CD1c-positive myeloid dendritic cell (primary cell): Measurements from ENCODE around the gene HEATR5A.
"Not testable (repeated sequence)": the region's sequence is repeated elsewhere in the genome, so short reads cannot be mapped to it uniquely, and the experiment has no call there.

Source experiments
- DNase-seq: peaks from one replicate; pipeline ENCODE4 v3.0.0-alpha.2; 2016; ENCODE audit errors: extremely low spot score

Gene HEATR5A

DNA sequence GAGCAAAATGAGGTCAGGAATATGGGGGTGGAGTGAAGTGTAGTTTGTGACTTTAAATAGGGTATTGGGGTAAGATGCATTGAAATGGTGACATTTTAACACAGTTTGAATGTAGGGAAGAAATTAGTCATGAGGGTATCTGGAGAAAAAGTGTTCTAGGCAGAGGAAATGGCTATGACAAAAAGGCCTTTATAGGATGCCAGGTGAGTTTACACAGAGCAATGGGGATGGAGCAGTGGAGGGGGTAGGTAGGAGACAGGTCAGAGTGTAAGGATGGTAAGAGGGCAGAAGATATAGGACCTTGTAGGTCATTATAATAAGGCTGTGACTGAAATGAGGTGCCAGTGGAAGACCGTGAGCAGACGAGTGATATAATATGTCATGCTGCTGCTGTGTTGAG lies 30.4 kb downstream of the HEATR5A start:
- DNase-seq, result no peak

DNA sequence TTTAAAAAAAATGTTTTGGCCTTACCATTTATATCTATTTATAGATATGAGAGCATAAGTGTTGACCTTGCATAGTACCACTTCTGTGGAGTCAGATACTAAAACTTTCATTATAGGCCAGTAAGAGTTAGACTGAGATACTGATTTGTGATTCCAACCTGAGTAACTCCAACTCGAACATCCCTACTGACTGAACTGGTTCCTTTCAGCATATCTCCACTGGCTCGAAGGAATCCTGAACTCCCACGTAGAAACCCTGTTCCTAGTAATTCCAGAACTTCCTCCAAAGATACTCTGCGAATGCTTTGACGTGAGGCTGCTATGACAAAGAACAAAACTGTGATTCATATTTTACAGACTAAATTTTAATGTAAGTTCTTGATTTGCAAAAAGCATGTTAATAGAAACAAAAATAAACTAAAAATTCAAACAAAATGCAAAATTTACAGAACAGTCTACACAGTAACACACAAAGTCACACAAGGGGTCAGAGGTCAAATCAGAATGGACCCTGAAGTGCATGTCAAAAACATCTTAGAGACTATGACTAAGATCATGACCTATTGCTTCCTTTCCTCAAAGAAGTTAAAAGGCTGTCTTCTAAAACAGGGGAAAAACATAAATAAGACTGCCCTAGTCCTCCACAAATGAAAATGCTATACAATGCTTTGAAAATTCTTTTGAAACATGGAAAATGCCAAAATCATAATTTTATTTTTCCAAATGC lies 31.5 kb downstream of the HEATR5A start:
- DNase-seq, result peak; percentile 81

DNA sequence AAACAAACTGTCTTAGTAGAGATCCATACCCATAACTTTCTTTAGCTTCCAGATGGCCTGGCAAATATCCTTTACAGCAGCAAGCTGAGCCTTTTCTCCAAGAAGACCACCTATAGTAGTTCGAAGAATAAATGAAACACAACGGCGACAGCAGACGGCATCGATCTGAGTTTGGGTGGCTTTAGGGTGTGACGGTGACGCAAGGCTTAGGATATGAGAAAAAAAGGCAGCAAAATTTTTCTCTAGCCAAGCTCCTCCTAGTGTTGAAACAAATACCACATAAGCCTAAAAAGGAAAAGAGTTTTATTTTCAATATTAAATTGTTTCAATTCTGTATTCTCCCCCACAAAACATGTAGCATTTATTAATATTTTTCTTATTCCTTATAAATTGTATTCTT lies 33.3 kb downstream of the HEATR5A start:
- DNase-seq, result no peak

DNA sequence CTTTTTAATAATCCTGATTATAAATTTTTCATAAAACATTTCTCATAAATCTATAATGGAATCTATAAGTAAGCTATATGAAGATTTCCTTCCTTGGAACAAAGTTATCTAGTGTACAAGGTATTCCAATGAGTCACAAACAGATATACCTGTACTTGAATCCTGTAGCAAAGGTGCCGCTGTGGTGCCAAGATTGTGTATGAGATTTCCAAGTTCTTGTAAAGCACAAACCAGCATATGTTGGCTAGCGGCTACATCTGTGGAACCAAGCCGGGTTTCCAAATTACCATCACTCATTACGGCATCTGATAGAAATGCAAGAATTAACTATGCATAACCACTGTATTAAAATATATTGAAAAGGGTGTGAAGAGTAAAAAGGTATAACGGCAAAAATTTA lies 34.1 kb downstream of the HEATR5A start:
- DNase-seq, result no peak

DNA sequence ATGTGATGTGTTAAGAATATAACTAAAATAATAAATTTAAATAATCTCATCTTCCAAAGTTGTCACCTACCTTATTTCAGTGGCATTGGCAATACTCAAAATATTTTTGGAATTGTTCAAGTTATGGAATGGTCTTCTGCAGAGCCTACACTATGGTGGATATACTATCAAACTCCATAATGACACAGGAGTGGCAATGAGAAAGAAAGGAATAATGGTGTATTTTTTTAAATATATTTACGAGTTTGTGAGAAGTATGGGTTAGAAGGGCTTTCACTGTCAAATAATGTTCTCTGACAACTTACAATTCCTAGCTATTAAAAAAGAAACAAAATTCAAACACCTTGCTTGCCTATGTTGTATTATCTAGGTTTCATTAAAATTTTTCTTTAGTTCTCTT lies 38.1 kb downstream of the HEATR5A start:
- no peak for DNase-seq

DNA sequence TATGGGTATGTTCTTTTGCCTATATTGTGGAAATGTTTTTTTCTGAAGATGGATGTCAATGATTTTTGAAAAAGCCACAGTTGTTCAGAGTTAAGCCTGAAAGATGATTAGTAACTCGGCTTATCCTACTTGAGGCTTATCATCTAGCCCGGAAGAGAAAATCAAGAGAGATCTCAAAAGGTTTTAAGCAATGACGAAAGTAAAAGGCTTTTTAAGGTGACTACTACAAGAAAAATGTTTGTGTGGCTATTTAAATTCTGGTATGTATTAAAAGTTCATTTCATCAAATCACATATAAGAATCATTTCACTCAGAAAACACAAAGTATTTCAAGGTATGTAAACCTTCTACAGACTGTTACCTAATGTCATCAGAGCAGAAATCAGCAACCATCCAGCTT lies 40.2 kb downstream of the HEATR5A start:
- DNase-seq, result no peak

DNA sequence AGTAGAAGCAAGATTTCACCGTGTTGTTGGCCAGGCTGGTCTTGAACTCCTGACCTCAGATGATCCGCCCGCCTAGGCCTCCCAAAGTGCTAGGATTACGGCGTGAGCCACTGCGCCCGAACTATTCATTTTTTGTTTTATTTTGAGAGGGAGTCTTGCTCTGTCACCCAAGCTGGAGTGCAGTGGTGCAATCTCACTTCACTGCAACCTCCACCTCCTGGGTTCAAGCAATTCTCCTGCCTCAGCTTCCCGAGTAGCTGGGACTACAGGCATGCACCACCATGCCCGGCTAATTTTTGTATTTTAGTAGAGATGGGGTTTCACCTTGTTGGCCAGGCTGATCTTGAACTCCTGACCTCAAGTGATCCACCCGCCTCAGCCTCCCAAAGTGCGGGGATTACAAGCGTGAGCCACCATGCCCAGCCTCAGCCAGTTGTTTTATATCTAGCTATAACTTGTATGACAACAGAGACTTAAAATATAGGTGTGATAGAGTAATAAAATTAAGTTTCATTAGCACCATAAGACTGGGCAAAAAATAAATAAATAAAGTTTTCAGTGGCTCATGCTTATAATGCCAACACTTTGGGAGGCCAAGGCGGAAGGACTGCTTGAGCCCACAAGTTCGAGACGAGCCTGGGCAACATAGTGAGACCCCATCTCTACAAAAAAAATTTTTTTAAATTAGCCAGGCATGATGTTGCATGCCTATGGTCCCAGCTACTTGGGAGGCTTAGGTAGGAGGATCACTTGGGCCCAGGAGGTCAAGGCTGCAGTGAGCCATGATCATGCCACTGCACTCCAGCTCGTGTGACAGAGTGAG lies 41.0 kb downstream of the HEATR5A start:
- not testable (repeated sequence) for DNase-seq

DNA sequence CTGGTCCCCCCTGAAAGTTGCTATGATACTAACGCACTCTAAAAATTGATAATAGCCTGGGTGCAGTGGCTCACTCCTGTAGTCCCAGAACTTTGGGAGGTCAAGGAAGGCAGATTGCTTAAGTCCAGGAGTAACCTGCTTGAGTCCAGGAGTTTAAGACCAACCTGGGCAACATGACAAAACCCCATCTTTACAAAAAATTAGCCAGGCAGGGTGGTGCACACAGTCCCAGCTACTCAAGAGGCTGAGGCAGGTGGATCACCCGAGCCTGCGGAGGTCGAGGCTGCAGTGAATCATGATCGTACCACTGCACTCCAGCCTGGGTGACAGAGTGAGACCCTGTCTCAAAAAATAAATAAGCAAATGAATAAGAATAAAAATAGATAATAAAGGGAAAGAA lies 42.9 kb downstream of the HEATR5A start:
- DNase-seq, result no peak

DNA sequence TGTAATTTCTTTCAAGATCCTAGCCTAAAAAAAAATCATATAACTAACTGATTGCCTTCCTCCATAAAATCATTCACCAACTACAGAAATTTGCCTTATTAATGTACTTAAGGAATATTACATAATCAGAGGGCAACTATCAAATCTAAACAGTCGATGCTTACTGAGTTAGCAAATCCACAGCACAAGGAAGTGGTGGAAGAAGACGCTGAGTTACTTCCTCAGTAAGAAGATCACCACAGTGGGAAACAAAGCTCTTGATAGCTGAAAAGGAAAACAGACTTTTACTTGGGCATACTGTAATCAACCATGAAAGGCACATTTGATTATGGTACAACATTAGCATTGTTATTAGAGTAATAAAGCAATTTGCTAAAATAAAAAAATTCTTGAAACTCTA lies 48.7 kb downstream of the HEATR5A start:
- DNase-seq, result peak; percentile 20

DNA sequence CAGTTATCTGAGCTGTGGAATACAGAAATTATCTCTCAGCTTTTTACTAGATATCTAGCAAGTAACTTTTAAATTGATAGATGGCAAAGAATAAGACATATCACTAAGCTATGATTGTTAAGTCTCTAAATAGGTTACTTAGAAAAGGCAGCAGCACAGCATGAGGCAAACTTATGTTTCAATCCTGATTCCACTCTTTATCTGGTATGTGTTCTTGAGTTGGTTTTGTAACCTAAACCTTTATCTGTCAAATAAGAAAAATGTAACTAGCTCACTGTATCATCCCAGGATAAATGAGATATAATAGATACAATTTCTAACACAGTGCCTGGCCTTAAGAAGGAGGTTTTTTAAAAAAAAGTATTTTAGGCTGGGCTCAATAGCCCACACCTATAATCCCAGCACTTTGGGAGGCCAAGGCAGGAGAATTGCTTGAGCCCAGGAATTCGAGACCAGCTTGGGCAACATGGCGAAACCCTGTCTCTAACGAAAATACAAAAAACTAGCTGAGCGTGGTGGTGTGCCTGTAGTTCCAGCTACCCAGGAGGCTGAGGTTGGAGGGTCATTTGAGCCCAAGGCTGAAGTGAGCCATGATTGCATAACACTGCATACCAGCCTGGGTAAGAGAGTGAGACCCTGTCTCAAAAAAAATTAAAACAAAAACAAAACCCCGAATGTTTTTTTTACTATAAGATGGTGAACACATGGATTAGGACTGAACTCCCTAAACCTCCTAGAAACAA lies 56.8 kb downstream of the HEATR5A start:
- DNase-seq, result no peak

DNA sequence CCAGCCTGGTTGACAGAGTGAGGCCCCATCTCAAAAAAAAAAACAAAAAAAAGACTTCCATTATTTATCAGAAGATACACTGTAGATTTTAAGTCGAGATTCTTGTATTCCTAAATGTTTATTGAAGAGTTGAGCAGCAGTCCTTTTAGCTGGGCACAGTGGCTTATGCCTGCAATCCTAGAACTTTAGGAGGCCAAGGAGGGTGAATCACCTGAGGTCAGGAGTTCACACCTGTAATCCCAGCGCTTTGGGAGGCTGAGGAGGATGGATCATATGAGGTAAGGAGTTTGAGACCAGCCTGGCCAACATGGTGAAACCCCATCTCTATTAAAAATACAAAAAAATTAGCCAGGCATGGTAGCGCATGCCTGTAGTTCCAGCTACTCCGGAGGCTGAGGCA lies 57.6 kb downstream of the HEATR5A start:
- DNase-seq, result no peak

DNA sequence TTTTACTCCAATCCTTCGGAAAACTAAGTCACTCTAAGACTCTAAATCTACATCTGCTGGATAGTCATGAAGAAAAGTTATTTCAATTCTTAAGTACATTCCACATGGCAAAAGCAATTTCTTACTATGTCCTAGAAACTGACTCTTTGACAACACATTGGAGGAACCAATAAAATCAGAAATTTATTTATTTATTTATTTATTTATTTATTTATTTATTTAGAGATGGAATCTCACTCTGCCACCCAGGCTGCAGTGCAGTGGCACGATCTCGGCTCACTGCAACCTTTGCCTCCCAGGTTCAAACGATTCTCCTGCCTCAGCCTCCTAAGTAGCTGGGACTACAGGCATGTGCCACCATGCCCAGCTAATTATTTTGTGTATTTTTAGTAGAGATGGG lies 58.6 kb downstream of the HEATR5A start:
- DNase-seq, result not testable (repeated sequence)

DNA sequence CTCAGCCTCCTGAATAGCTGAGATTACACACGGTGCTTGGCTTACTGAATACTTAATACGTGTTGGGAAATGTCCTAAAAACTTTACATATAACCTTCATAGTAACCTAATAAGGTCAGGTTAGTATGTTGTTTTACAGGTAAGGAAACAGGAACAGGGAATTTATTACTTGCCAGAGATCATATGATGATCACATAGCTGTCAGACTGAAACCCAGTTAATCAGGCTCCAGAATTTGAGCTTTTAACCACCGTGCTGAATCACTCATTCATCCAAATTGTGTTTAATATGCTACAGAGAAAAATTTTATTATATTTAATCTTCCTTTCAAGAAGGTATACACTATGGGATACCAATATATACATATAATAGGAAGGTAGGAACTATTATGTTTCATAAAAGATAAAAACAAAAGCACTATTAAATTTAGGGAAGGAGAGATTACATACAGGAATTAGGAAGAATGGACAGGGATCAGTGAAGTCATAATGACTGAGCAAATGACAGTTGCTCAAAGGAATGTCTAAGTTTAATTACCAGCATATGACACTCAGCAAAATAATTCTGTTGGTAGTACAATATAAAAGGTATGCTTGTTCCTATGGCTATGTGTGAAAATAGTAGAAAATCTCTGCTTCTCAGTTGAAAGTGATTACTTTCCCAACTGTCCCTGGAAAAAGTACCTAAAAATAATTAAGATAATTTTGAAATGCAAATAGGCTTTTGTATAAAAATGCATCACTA lies 59.3 kb downstream of the HEATR5A start:
- no peak for DNase-seq

DNA sequence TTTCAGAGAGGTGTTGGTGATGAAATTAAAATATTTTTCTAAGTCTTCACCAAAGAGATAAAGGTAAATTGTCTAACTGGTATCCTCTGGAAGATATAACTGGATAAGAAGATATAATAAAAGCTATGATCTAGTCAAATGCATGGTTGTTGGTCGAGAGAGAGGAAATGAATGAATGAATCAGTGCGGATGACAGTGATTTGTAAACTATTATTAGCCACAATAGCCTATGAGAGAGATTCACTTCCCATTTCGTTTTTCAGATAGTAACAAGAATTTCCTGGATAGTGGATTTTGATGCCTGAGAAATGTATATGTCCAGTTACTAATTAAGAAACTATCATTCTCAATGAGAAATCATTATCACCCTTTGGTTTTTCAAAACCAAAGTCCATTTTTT lies 63.1 kb downstream of the HEATR5A start:
- peak; percentile 31 for DNase-seq

DNA sequence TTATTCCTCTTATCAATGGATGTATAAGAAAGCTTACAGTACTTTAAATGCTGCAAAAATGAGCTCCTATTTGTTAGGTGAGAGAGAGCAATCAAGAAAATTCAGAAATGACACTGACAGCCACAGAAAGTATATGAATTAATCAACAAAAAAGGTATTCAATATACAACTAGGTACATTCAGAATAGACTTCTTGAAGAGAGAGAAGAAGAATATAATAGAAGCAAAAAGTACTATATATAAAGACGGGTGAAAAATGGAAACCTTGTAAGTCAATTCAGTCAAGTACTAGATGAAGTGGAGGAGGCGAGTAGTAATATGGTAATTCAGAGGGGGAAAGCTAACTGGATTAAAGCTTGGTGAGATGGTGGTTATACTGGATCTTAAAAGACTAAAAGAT lies 74.3 kb downstream of the HEATR5A start:
- no peak for DNase-seq

DNA sequence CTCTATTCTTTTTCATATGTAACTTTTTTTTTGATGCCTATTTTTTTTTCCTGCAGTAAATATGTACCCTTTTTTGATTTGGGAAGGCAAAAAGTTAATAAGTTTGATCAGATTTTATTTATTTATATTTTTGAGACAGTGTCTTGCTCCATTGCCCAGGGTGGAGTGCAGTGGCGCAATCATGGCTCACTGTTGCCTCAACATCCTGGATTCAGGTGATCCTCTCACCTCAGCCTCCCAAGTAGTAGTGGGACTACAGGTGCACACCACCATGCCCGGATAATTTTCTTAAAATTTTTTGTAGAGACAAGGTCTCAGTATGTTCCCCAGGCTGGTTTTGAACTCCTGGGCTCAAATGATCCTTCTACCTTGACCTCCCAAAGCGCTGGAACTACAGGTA lies 79.1 kb downstream of the HEATR5A start:
- DNase-seq, result no peak

DNA sequence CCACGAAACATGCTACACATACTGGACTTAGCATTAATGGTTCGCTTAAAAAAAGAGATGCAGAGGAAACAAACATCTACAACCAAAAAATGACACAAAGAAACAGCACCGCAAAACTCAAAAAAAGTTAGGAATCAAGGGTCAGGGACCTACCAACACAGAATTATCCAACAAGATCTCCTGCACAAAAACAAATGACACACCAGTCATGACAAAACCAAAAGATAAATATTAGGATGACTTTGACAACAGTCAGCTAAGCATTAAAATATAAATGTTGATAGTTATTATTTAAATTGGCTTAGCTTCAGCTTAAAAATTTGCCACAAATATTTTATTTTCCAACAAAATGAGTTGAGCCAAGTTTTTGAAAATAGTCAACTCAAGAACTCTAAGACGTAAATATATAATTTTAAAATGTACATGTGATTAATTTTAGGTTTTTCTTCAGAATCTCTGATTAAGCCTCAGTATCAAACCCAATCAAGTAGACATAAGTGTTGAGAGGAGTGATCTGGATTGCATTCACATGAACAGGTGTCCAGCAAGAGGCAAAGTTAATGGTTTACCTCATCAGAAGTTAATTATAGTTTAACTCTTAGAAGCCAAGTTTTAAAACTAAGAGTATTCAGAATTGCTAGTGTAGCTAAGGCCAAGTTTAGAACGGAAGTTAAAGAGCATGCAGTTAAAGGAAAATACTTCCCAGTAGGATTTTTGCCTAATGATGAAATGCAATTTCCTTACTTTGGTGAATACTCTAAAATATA lies 79.9 kb downstream of the HEATR5A start:
- no peak for DNase-seq

DNA sequence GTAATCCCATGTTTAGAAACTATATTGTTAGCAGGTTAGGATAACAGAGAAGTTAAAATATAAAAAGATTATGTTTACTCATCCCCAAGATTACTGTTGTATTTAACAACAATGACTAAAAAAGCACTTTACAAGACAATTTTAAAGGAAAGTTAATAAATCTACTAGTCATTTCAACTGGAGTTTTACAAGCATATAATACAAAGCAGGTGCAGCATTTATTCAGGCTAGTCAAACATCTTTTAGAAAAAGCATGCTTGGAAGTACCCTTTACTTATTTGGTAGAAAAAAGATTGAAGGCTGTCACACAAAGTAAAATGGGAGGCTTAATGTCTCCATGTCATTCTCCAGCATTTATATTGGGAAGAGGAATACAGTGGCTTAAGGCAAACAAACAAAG lies 80.6 kb downstream of the HEATR5A start:
- no peak for DNase-seq

DNA sequence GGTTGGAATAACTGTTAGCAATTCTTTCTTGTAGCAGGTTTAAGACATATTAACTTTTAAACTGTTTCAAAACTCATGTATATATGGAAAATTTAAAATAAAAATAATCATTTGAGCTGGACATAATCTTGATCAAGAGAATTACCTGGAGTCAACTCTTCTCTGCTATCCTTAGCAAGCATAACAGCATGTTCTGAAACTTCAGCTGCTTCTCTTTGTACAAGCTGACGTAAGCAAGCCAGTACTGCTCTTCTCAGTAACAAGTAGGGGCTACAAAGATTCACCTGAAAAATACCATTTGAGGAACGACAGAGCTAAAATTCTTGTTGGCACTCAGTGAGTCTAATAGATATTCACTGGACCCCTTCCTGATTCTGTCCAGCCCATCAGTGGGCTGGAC lies 83.0 kb downstream of the HEATR5A start:
- no peak for DNase-seq

DNA sequence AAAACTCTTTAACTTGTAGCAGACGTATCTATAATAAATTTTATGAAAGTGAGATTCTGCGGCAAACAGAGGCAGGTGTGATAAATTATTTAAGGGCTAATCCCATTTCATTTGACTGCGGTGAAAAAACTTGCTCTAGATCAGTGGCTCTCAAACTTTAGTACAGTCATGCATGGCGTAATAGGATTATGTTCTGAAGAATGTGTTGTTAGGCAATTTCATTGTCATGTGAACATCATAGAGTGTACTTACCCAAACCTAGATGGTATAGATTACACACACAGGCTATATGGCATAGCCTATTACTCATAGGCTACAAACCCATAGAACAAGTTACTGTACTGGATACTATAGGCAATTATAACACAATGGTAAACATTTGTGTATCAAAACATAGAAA lies 83.7 kb downstream of the HEATR5A start:
- DNase-seq, result peak; percentile 22

DNA sequence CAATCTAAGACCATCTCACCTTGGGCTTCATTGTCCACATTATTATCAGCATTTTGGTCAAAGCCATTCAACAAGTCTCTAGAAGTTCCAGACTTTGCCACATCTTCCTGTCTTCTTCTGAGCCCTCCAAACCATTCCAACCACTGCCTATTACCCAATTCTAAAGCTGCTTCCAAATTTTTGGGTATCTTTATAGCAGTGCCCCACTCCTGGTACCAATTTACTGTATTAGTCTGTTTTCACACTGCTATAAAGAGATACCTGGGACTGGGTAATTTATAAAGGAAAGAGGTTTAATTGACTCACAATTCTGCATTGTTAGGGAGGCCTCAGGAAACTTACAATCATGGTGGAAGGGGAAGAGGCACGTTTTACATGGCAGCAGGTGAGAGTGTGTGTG lies 89.0 kb downstream of the HEATR5A start:
- DNase-seq, result not testable (repeated sequence)
